Suprapubic skin (tissue), 4 donors: ENCODE measurements around the gene FAM228A.

ENCODE experiments used
- EP300 ChIP-seq: sonication (generic); formaldehyde crosslinking; IDR thresholded peaks from one replicate; pipeline ENCODE4 v1.6.1; 2017; ENCODE audit warnings: antibody characterized with exemption
- POLR2A ChIP-seq, 2 donors: fragments of 450-650 bp; IDR thresholded peaks; one replicate each; pipeline ENCODE4 v1.6.1; 2017; ENCODE audit warnings: antibody characterized with exemption in 2 of 2, mild to moderate bottlenecking in 2 of 2, moderate library complexity in 2 of 2
- POLR2AphosphoS5 ChIP-seq, 3 donors: sonication (generic); formaldehyde crosslinking; IDR thresholded peaks; one replicate each; pipeline ENCODE4 v1.6.1; 2017; ENCODE audit warnings: antibody characterized with exemption in 3 of 3
- TF ChIP-seq, protein P1 (sequence below), 2 donors: fragments of 200-600 bp in 1 of 2; fragments of 450-650 bp in 1 of 2; sonication (generic) in 1 of 2; IDR thresholded peaks; one replicate each; pipeline ENCODE4 v1.5.1; 2016 to 2019; ENCODE audit warnings: antibody characterized with exemption in 2 of 2, mild to moderate bottlenecking in 1 of 2, moderate library complexity in 1 of 2

DNA sequence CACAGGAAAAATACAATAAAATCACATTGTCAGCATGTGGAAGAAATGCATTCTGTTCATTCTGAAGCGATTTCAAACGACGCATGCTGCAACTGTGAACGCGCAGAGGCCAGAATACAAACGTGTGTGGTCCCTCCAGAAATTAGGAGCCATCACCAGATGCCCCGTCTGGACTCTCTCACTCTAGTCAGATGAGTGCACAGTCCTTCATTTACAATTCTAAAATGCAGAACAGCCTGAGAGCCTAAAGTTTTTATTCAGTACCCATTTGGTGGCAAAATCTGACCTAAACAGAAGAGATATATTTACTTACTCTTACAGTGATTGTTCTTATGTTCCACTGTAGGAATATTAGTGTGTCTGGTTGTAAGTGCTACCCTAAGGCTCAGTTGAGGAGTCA lies 36.6 kb downstream of the FAM228A start:
- no peak for TF ChIP-seq POLR2AphosphoS5 (IDR thresholded peaks at IDR 0.05)
- TF ChIP-seq, protein P1, sequence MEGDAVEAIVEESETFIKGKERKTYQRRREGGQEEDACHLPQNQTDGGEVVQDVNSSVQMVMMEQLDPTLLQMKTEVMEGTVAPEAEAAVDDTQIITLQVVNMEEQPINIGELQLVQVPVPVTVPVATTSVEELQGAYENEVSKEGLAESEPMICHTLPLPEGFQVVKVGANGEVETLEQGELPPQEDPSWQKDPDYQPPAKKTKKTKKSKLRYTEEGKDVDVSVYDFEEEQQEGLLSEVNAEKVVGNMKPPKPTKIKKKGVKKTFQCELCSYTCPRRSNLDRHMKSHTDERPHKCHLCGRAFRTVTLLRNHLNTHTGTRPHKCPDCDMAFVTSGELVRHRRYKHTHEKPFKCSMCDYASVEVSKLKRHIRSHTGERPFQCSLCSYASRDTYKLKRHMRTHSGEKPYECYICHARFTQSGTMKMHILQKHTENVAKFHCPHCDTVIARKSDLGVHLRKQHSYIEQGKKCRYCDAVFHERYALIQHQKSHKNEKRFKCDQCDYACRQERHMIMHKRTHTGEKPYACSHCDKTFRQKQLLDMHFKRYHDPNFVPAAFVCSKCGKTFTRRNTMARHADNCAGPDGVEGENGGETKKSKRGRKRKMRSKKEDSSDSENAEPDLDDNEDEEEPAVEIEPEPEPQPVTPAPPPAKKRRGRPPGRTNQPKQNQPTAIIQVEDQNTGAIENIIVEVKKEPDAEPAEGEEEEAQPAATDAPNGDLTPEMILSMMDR (IDR thresholded peaks at IDR 0.05): no peak
- TF ChIP-seq EP300: no peak
- no peak for TF ChIP-seq POLR2A (IDR thresholded peaks at IDR 0.05)
